A673 (cell line): ENCODE measurements around the gene OR2M7.

Experiments used
- EZH2 ChIP-seq: fragments of 200-600 bp; sonication (generic); IDR thresholded peaks from 2 replicates; pipeline ENCODE4 v1.6.1; 2017; ENCODE audit warnings: borderline replicate concordance, low read depth, mild to moderate bottlenecking, mixed read lengths, antibody characterized with exemption, low read length; ENCODE audit not compliant: poor library complexity, severe bottlenecking
- TF ChIP-seq, protein P1 (sequence below): fragments of 300-800, 200-600 bp; sonication (generic); conservative IDR thresholded peaks from 2 replicates; pipeline ENCODE4 v1.5.1; 2017; ENCODE audit warnings: low read depth, mild to moderate bottlenecking, antibody characterized with exemption, low read length, moderate library complexity, mixed read lengths

DNA sequence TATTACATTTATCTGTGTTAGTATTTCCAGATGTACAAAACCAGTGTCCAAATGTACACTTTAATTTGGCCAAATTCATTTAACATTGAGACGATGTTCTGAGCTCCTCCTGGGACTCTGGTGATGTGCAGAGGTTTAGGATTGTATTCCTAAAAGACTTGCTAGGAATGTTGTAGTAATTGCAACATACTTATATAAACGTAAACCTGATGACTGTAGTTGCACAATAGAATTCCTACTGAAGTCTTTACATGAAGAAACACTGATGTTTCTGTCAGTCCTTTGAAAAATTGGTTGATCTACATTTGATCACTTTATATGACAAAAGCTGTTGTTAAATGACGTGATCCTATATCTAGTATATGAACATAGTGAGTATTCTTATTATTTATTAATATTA is 19.1 kb upstream of the OR2M7 start:
- TF ChIP-seq, protein P1, sequence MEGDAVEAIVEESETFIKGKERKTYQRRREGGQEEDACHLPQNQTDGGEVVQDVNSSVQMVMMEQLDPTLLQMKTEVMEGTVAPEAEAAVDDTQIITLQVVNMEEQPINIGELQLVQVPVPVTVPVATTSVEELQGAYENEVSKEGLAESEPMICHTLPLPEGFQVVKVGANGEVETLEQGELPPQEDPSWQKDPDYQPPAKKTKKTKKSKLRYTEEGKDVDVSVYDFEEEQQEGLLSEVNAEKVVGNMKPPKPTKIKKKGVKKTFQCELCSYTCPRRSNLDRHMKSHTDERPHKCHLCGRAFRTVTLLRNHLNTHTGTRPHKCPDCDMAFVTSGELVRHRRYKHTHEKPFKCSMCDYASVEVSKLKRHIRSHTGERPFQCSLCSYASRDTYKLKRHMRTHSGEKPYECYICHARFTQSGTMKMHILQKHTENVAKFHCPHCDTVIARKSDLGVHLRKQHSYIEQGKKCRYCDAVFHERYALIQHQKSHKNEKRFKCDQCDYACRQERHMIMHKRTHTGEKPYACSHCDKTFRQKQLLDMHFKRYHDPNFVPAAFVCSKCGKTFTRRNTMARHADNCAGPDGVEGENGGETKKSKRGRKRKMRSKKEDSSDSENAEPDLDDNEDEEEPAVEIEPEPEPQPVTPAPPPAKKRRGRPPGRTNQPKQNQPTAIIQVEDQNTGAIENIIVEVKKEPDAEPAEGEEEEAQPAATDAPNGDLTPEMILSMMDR: no peak
- no peak for TF ChIP-seq EZH2
